Activated CD8-positive, alpha-beta memory T cell treated with anti-CD3 and anti-CD28 coated beads for 48 hours (primary cell): ENCODE results near the gene SNX10.

Experiments
- DNase-seq, 3 experiments: peaks; one replicate each; pipeline ENCODE4 v3.0.0-alpha.2; 2020; ENCODE audit warnings: low read depth in 2 of 3, low spot score in 2 of 3

Gene SNX10

GRCh38 chr7:26367219-26367711 lies 75.6 kb downstream of the SNX10 start:
- no peak for DNase-seq

- no peak for DNase-seq
Observed at GRCh38 chr7:26368542-26368941, 76.9 kb downstream of the SNX10 start.

- no peak for DNase-seq
Observed at GRCh38 chr7:26369593-26369992, 77.9 kb downstream of the SNX10 start.

- no peak for DNase-seq
Observed at GRCh38 chr7:26370011-26370410, 78.3 kb downstream of the SNX10 start.

GRCh38 chr7:26372249-26372648 lies 80.6 kb downstream of the SNX10 start:
- no peak for DNase-seq

- DNase-seq = no peak
Observed at GRCh38 chr7:26372704-26373103, 81.0 kb downstream of the SNX10 start.

- no peak for DNase-seq
Observed at GRCh38 chr7:26374647-26375373, 83.1 kb downstream of the SNX10 start.

- DNase-seq = no peak
Observed at GRCh38 chr7:26375726-26376174, 84.1 kb downstream of the SNX10 start.

GRCh38 chr7:26376175-26376917 lies 84.7 kb downstream of the SNX10 start:
- peak in 2 of 3 experiments; percentile 16 to 24 for DNase-seq

GRCh38 chr7:26378016-26378415 lies 86.4 kb downstream of the SNX10 start:
- no peak for DNase-seq

GRCh38 chr7:26379711-26380110 lies 88.0 kb downstream of the SNX10 start:
- DNase-seq = no peak

- DNase-seq = no peak
Observed at GRCh38 chr7:26381476-26382353, 90.1 kb downstream of the SNX10 start.

- DNase-seq = no peak
Observed at GRCh38 chr7:26385240-26385639, 93.6 kb downstream of the SNX10 start.

GRCh38 chr7:26387731-26388130 lies 96.1 kb downstream of the SNX10 start:
- no peak for DNase-seq

GRCh38 chr7:26388256-26388655 lies 96.6 kb downstream of the SNX10 start:
- no peak for DNase-seq

- no peak for DNase-seq
Observed at GRCh38 chr7:26390016-26390415, 98.4 kb downstream of the SNX10 start.

- no peak for DNase-seq
Observed at GRCh38 chr7:26393818-26394217, 102.2 kb downstream of the SNX10 start.

GRCh38 chr7:26397332-26397731 lies 105.7 kb downstream of the SNX10 start:
- DNase-seq = no peak

- DNase-seq = peak in 1 of 3 experiments; percentile 21
Observed at GRCh38 chr7:26397796-26398426, 106.2 kb downstream of the SNX10 start.

- peak in 1 of 3 experiments; percentile 8 for DNase-seq
Observed at GRCh38 chr7:26398427-26398755, 106.7 kb downstream of the SNX10 start.
